Adrenal gland (tissue), 5 donors: ENCODE data around the gene C11orf68.

ENCODE experiments used
- POLR2A ChIP-seq, 2 donors: fragments of 450-650 bp; IDR thresholded peaks; one replicate each; pipeline ENCODE4 v1.6.1; 2017; ENCODE audit warnings: antibody characterized with exemption in 2 of 2, mild to moderate bottlenecking in 2 of 2, moderate library complexity in 1 of 2
- TF ChIP-seq, protein P1 (sequence below), 6 experiments: fragments of 450-650 bp in 4 of 6; fragments of 200-600 bp in 2 of 6; sonication (generic) in 1 of 6; IDR thresholded peaks; 1 replicate in 5 of 6; 2 replicates in 1 of 6; pipeline versions ENCODE4 v1.5.1 to v1.8.0; 2016 to 2021; ENCODE audit warnings: antibody characterized with exemption in 6 of 6, mild to moderate bottlenecking in 2 of 6, moderate library complexity in 1 of 6
- donor health status: DM: no; HTN: no; CAD: no.

DNA sequence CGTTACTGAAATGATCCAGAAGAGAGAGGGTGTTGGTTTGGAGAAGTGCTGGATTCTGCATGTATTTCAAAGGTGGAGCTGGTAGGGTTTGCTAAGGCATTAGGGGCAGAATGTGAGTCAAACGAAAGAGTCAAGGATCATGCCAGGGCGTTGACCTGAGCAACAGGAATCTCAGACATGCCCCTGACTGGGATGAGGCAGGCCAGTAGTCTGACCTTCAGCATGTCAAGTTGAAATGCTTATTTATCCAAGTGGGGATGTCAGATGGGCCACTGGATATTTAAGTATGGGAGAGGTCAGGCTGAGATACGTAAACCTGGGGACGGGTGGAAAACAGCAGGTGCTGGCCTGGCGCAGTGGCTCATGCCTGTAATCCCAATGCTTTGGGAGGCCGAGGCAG is 23.7 kb upstream of the C11orf68 start:
- TF ChIP-seq, protein P1, sequence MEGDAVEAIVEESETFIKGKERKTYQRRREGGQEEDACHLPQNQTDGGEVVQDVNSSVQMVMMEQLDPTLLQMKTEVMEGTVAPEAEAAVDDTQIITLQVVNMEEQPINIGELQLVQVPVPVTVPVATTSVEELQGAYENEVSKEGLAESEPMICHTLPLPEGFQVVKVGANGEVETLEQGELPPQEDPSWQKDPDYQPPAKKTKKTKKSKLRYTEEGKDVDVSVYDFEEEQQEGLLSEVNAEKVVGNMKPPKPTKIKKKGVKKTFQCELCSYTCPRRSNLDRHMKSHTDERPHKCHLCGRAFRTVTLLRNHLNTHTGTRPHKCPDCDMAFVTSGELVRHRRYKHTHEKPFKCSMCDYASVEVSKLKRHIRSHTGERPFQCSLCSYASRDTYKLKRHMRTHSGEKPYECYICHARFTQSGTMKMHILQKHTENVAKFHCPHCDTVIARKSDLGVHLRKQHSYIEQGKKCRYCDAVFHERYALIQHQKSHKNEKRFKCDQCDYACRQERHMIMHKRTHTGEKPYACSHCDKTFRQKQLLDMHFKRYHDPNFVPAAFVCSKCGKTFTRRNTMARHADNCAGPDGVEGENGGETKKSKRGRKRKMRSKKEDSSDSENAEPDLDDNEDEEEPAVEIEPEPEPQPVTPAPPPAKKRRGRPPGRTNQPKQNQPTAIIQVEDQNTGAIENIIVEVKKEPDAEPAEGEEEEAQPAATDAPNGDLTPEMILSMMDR (IDR thresholded peaks at IDR 0.05): no peak
- no peak for TF ChIP-seq POLR2A (IDR thresholded peaks at IDR 0.05)
